Medulla oblongata (tissue), 1 donor: ENCODE results near the gene IFI27L1.
A peak's percentile ranks its signal among the peaks of the same experiment; 100 is the strongest.
"Not testable (repeated sequence)": the region's sequence is repeated elsewhere in the genome, so short reads cannot be mapped to it uniquely, and the experiment has no call there.

Source experiments
- DNase-seq: peaks from one replicate; pipeline ENCODE4 v3.0.0-alpha.2; 2015; ENCODE audit errors: extremely low spot score

Gene IFI27L1

GRCh38 chr14:94048691-94049624 is 32.2 kb upstream of the IFI27L1 start:
- DNase-seq: no peak

- no peak for DNase-seq
Observed at GRCh38 chr14:94049625-94050023, 31.5 kb upstream of the IFI27L1 start.

GRCh38 chr14:94050231-94050880 is 30.8 kb upstream of the IFI27L1 start:
- DNase-seq: no peak

GRCh38 chr14:94051115-94051514 is 30.0 kb upstream of the IFI27L1 start:
- DNase-seq: peak; percentile 86

- no peak for DNase-seq
Observed at GRCh38 chr14:94051779-94052178, 29.3 kb upstream of the IFI27L1 start.

- no peak for DNase-seq
Observed at GRCh38 chr14:94052199-94052598, 28.9 kb upstream of the IFI27L1 start.

GRCh38 chr14:94052662-94053061 is 28.4 kb upstream of the IFI27L1 start:
- DNase-seq: no peak

GRCh38 chr14:94054401-94054800 is 26.7 kb upstream of the IFI27L1 start:
- no peak for DNase-seq

GRCh38 chr14:94054936-94055335 is 26.2 kb upstream of the IFI27L1 start:
- DNase-seq: no peak

- no peak for DNase-seq
Observed at GRCh38 chr14:94056579-94057308, 24.4 kb upstream of the IFI27L1 start.

GRCh38 chr14:94058128-94058673 is 22.9 kb upstream of the IFI27L1 start:
- no peak for DNase-seq

GRCh38 chr14:94058674-94059138 is 22.4 kb upstream of the IFI27L1 start:
- no peak for DNase-seq

GRCh38 chr14:94059998-94060397 is 21.1 kb upstream of the IFI27L1 start:
- DNase-seq: no peak

- no peak for DNase-seq
Observed at GRCh38 chr14:94062344-94062940, 18.7 kb upstream of the IFI27L1 start.

- DNase-seq: no peak
Observed at GRCh38 chr14:94066089-94066676, 14.9 kb upstream of the IFI27L1 start.

GRCh38 chr14:94072076-94072475 is 9.0 kb upstream of the IFI27L1 start:
- DNase-seq: not testable (repeated sequence)

- DNase-seq: no peak
Observed at GRCh38 chr14:94074534-94074933, 6.6 kb upstream of the IFI27L1 start.

- no peak for DNase-seq
Observed at GRCh38 chr14:94075008-94075407, 6.1 kb upstream of the IFI27L1 start.

- no peak for DNase-seq
Observed at GRCh38 chr14:94077111-94077821, 3.8 kb upstream of the IFI27L1 start.

- no peak for DNase-seq
Observed at GRCh38 chr14:94077823-94078222, 3.3 kb upstream of the IFI27L1 start.
